A673 (cell line): Measurements from ENCODE around the gene UBASH3B. TPM values are rescaled to one million over a fixed set of nuclear protein-coding genes. Genes with fewer than 3 reads are reported as not detected.

Experiments
- BruUV-seq: library from RNA; stranded (reverse); fragments of 400-500 nt; replicated peaks from 2 replicates; lab custom pipeline; 2021; lab: Mats Ljungman, UMichigan
- CTCF ChIA-PET: fragments of 300-600 bp; sonication (Branson Sonifier 250); formaldehyde crosslinking; loops from one replicate; lab custom pipeline; 2022; ENCODE audit warnings: antibody characterized with exemption; lab: Charles Lee
- POLR2A ChIA-PET: fragments of 300-600 bp; sonication (Branson Sonifier 250); formaldehyde crosslinking; loops from one replicate; lab custom pipeline; 2022; ENCODE audit warnings: antibody characterized with exemption; ENCODE audit not compliant: low non-redundant PET; lab: Charles Lee
- DNase-seq: peaks from one replicate; pipeline ENCODE4 v3.0.0-alpha.2; 2015; ENCODE audit warnings: low spot score
- H3K27ac ChIP-seq: fragments of 200-600 bp; sonication (generic); 2 replicates; pipeline ENCODE4 v1.5.1; 2016; ENCODE audit warnings: mixed run types, low read depth, mild to moderate bottlenecking, mixed read lengths, antibody characterized with exemption, low read length; ENCODE audit not compliant: poor library complexity, severe bottlenecking
- H3K27me3 ChIP-seq: fragments of 200-600 bp; sonication (generic); replicated peaks from 2 replicates; pipeline ENCODE4 v1.6.1; 2017; ENCODE audit warnings: mixed run types, low read depth, mild to moderate bottlenecking, mixed read lengths, antibody characterized with exemption, low read length; ENCODE audit not compliant: insufficient read depth, poor library complexity
- H3K36me3 ChIP-seq: fragments of 200-600 bp; sonication (generic); 2 replicates; pipeline ENCODE4 v1.6.1; 2016; ENCODE audit warnings: mixed run types, mild to moderate bottlenecking, mixed read lengths, antibody characterized with exemption, low read length; ENCODE audit not compliant: insufficient read depth, poor library complexity, severe bottlenecking
- H3K4me1 ChIP-seq: fragments of 200-600 bp; sonication (generic); 2 replicates; pipeline ENCODE4 v1.6.1; 2017; ENCODE audit warnings: mixed run types, mild to moderate bottlenecking, mixed read lengths, antibody characterized with exemption, low read length; ENCODE audit not compliant: insufficient read depth, poor library complexity, severe bottlenecking
- H3K4me3 ChIP-seq: fragments of 200-600 bp; sonication (generic); 2 replicates; pipeline ENCODE4 v1.5.1; 2016; ENCODE audit warnings: low read depth, mixed run types, mild to moderate bottlenecking, mixed read lengths, low read length; ENCODE audit not compliant: poor library complexity, severe bottlenecking
- H3K9me3 ChIP-seq: fragments of 200-600 bp; sonication (generic); 2 replicates; pipeline ENCODE4 v1.6.1; 2016; ENCODE audit warnings: mixed run types, low read depth, mild to moderate bottlenecking, mixed read lengths, antibody characterized with exemption, low read length; ENCODE audit not compliant: poor library complexity, severe bottlenecking
- EZH2 ChIP-seq: fragments of 200-600 bp; sonication (generic); IDR thresholded peaks from 2 replicates; pipeline ENCODE4 v1.6.1; 2017; ENCODE audit warnings: borderline replicate concordance, low read depth, mild to moderate bottlenecking, mixed read lengths, antibody characterized with exemption, low read length; ENCODE audit not compliant: poor library complexity, severe bottlenecking
- intact Hi-C: fragments of 100-400 bp; cut with micrococcal nuclease; formaldehyde crosslinking; loops from one replicate; pipeline ENCODE4 v1.10.0; 2022; ENCODE audit not compliant: unreplicated experiment
- total RNA-seq: library from RNA; stranded (reverse); gene quantifications from 2 replicates; pipeline ENCODE4 v1.2.3, GENCODE V29; 2021
- TF ChIP-seq, protein P1 (sequence below): fragments of 300-800, 200-600 bp; sonication (generic); conservative IDR thresholded peaks from 2 replicates; pipeline ENCODE4 v1.5.1; 2017; ENCODE audit warnings: low read depth, mild to moderate bottlenecking, antibody characterized with exemption, low read length, moderate library complexity, mixed read lengths

The UBASH3B gene
- total RNA-seq, 1 experiment from 2014 or later = 15.3 TPM

DNA sequence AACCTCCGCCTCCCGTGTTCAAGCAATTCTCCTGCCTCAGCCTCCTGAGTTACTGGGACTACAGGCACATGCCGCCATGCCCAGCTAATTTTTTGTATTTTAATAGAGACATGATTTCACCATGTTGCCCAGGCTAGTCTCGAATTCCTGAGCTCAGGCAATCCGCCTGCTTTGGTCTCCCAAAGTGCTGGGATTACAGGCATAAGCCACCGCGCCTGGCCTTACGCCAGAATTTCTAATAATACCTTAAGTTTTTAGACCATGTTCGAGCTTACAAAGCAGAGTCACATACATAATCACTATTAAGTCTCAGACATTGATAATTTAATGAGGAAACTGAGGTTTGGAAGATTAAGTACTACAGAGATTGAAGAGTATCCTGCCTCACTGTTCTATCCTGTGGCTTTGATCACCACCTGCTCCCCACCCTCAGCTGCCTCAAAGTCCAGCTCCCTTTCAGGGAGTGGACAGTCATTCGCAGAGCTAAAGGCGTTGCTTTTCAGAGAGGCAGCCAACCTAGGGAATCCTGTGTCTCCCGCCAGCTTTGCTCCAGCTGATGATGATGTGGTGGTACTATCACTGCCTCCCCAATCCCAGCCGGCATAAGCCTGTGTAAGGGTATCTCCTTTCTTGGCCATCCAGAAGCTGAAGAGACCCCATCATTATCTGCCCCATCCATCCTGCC lies 7.7 kb downstream of the UBASH3B start:
- ChIA-PET CTCF (no interaction called here), POLR2A (no interaction called here)
- no peak for TF ChIP-seq EZH2
- TF ChIP-seq, protein P1, sequence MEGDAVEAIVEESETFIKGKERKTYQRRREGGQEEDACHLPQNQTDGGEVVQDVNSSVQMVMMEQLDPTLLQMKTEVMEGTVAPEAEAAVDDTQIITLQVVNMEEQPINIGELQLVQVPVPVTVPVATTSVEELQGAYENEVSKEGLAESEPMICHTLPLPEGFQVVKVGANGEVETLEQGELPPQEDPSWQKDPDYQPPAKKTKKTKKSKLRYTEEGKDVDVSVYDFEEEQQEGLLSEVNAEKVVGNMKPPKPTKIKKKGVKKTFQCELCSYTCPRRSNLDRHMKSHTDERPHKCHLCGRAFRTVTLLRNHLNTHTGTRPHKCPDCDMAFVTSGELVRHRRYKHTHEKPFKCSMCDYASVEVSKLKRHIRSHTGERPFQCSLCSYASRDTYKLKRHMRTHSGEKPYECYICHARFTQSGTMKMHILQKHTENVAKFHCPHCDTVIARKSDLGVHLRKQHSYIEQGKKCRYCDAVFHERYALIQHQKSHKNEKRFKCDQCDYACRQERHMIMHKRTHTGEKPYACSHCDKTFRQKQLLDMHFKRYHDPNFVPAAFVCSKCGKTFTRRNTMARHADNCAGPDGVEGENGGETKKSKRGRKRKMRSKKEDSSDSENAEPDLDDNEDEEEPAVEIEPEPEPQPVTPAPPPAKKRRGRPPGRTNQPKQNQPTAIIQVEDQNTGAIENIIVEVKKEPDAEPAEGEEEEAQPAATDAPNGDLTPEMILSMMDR = no peak
- no peak overlapping the region for H3K4me3 ChIP-seq
- peaks cover 18% of the 10 kb centered on the region for H3K4me1 ChIP-seq
- H3K9me3 ChIP-seq = no peaks in the 10 kb centered on the region
- intact Hi-C loops = no loop called here
- H3K36me3 ChIP-seq = no peaks in the 10 kb centered on the region
- H3K27me3 ChIP-seq = no peaks in the 10 kb centered on the region
- DNase-seq = no peak
- BruUV-seq = no TSS peak
- no peak overlapping the region for H3K27ac ChIP-seq

- BruUV-seq = no TSS peak
- intact Hi-C loops = no loop called here
- H3K36me3 ChIP-seq = no peaks in the 10 kb centered on the region
- H3K27me3 ChIP-seq = no peaks in the 10 kb centered on the region
- POLR2A ChIA-PET = no interaction called here
- H3K9me3 ChIP-seq = no peaks in the 10 kb centered on the region
- no peak overlapping the region for H3K27ac ChIP-seq
- no peak for TF ChIP-seq EZH2
- TF ChIP-seq, protein P1 = no peak
- H3K4me3 ChIP-seq = no peak overlapping the region
- peaks cover 22% of the 10 kb centered on the region for H3K4me1 ChIP-seq
- CTCF ChIA-PET = no interaction called here
- DNase-seq = no peak
Measured at GRCh38 chr11:122663764-122664163, 8.2 kb downstream of the UBASH3B start.

DNA sequence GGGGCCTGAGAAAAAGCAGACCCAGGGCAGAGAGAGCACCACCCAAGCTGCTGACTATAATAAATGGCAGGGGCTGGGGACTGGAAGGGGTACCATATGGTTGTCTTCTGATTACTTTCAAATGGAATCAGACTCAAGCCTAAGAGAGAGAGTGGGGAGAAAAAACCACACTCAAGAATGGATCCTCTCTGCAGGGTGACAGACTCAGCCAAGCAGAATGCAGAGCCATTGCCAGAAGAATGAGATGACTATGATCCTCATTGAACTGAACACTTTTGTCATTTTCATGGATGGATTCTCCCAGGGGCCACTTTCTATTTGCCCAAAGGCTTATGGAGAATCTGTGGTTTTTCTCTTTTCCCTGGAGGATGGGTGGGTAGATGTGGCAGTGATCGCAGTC lies 8.7 kb downstream of the UBASH3B start:
- Histone ChIP-seq H3K27ac (no peak overlapping the region), H3K4me3 (no peak overlapping the region), H3K36me3 (no peaks in the 10 kb centered on the region), H3K27me3 (no peaks in the 10 kb centered on the region), H3K4me1 (peaks cover 22% of the 10 kb centered on the region), H3K9me3 (peaks cover 3% of the 10 kb centered on the region)
- no TSS peak for BruUV-seq
- CTCF ChIA-PET = no interaction called here
- no peak for TF ChIP-seq EZH2
- TF ChIP-seq, protein P1 = no peak
- POLR2A ChIA-PET = no interaction called here
- no peak for DNase-seq
- intact Hi-C loops = no loop called here
